ENCODE data around the gene RBM25.

Gene RBM25

GRCh38 chr14:73102806-73103497, 44.6 kb downstream of the RBM25 start:
- DNase-seq (ENCODE audit: low spot score) = no peak

- no peak for DNase-seq (ENCODE audit: low spot score)
Observed at GRCh38 chr14:73105050-73105449, 46.7 kb downstream of the RBM25 start.

GRCh38 chr14:73105727-73106126, 47.4 kb downstream of the RBM25 start:
- no peak for DNase-seq (ENCODE audit: low spot score)

DNA sequence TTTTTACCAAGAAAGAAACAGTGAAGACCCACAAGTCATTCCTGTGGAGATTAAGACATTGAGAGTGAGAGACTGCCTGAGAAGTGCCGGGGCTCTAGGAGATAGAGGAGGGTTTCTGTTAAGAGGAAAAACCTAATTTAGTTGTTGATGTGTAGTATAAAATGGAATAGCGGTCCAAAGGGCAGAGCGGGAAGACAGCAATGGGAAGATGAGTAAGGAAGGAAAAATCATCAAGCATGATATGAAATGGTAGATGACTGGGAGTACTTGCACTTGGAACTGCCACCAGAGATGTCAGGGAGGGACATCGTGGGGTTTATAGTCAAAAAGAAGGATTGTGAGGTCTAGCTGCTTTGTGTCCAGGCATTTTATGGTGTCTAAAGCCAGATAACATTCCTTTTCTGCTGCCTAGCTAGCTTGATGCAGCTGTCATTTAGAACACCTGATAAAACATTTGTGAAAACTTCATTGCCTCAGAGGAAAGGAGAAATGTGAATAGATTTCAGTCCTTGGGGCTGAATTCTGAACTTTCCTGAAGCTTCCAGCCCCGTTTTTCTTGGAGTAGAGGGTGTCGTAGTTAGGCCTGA, 57.8 kb downstream of the RBM25 start:
- no peak for DNase-seq (ENCODE audit: low spot score)

DNA sequence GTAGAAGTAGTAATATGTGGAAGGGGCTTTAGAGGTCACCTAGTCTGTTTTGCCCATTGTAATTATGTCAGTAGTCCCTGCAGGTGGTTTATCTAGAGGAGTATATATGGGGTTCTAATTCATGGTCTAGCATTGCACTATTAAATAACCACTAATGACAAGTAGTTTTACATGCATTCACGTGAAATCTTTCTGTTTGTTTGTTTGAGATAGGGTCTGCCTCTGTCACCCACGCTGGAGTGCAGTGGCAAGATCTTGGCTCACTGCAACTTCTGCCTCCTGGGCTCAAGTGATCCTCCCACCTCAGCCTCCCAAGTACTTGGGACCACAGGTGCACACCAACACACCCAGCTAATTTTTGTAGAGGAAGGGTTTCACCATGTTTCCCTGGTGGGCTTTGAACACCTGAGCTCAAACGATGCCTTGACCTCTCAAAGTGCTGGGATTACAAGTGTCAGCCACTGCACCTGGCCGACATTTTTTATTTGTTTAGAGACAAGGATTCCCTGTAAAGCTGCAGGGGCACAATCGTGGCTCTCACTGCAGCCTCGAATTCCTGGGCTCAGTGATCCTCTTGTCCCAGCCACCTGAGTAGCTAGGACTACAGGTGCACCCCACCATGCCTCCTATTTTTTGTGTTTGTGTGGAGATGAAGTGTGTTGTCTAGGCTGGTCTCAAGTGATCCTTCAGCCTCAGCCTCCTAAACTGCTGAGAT, 66.0 kb downstream of the RBM25 start:
- DNase-seq (ENCODE audit: low spot score) = no peak

GRCh38 chr14:73125169-73125588, 66.8 kb downstream of the RBM25 start:
- DNase-seq (ENCODE audit: low spot score) = no peak

DNA sequence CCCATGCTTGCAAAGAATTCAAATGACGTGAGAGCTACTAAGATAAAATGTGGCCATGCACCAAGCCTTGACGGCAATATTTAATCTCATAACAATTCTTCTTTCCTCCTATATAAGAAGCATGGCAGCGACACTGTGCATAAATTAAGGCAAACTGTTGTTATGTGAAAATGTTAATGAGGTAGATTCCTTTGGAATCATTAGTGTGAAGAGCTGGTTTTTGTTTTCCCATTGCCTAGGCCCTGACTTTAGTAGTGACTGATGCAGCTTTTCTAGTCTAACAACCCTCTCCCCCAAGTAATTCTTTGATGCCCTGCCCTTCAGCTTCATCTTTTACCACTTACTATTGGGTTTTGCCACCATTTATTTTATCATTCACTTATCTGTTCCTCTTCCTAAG, 67.4 kb downstream of the RBM25 start:
- no peak for DNase-seq (ENCODE audit: low spot score)

DNA sequence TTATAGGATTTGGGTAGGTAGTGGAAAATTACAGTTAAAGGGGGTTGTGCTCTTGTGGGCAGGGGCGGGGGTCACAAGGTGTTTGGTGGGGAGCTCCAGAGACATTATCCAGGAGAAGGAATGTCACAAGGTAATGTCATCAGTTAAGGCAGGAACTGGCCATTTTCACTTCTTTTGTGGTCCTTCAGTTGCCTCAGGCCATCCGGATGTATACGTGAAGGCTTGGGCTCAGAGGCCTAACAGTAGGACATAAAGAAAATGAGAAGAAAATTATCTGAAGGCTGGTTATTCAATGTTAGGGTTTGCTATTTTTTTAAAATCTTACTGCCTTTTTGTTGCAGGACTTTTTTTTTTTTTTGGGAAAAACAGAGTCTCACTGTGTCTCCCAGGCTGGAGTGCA, 75.5 kb downstream of the RBM25 start:
- DNase-seq (ENCODE audit: low spot score) = no peak

DNA sequence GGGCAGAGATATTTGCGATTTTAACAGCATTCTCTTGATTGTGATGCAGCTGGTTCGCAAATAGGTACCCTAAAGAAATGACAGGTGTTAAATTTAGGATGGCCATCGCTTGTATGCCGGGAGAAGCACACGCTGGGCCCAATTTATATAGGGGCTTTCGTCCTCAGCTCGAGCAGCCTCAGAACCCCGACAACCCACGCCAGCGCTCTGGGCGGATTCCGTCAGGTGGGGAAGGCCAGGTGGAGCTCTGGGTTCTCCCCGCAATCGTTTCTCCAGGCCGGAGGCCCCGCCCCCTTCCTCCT, 77.7 kb downstream of the RBM25 start:
- no peak for DNase-seq (ENCODE audit: low spot score)

DNA sequence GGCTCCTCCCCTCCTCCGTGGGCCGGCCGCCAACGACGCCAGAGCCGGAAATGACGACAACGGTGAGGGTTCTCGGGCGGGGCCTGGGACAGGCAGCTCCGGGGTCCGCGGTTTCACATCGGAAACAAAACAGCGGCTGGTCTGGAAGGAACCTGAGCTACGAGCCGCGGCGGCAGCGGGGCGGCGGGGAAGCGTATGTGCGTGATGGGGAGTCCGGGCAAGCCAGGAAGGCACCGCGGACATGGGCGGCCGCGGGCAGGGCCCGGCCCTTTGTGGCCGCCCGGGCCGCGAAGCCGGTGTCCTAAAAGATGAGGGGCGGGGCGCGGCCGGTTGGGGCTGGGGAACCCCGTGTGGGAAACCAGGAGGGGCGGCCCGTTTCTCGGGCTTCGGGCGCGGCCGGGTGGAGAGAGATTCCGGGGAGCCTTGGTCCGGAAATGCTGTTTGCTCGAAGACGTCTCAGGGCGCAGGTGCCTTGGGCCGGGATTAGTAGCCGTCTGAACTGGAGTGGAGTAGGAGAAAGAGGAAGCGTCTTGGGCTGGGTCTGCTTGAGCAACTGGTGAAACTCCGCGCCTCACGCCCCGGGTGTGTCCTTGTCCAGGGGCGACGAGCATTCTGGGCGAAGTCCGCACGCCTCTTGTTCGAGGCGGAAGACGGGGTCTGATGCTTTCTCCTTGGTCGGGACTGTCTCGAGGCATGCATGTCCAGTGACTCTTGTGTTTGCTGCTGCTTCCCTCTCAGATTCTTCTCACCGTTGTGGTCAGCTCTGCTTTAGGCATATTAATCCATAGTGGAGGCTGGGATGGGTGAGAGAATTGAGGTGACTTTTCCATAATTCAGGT, 78.3 kb downstream of the RBM25 start, which contains the start of gene PSEN1:
Gene PSEN1, plus strand, starts transcription at position 121 of the 839 bp plus-strand sequence. CDS start 11,513 bp downstream, outside the sequence.
- peak; percentile 91 for DNase-seq (ENCODE audit: low spot score)

- no peak for DNase-seq (ENCODE audit: low spot score)
Observed at GRCh38 chr14:73140811-73141323, 82.5 kb downstream of the RBM25 start.

DNA sequence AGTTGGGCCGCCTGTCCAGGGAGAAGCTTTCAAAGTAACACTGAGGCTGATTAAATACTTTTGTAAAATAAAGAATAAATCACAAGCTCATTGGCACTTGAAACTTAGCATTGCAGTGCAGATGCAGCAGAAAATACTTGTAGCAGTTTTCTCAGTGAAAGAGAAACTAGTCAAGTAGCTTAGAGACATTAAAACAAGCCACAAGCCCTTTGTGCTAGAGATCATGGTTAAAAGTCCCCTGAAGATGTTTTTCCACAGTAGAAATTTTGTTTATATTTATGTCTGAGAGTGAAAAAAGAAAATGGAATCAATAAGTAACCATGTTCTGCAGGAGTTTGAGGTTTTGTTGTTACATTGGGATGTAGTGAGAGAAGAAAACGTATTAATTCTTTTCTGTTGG, 83.9 kb downstream of the RBM25 start:
- DNase-seq (ENCODE audit: low spot score) = no peak

DNA sequence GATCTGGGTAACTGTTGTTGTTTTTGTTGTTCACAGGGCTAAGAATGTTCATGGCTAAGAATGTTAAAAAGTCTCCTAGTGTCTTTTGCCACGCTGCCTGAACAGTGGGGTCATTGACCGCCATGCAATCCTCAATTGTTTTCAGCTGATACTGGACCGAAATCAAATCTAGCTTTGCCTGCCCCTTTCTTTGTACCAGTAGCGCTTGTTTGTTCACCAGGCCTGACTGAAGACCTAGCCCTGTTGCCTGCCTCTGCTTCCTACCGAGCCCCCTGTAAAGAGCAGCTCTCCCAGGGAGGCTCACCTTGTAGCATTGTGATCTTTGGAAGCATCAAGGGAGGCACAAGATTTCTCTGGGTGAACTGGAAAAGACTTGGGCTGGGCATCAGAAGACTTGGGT, 84.7 kb downstream of the RBM25 start:
- no peak for DNase-seq (ENCODE audit: low spot score)

DNA sequence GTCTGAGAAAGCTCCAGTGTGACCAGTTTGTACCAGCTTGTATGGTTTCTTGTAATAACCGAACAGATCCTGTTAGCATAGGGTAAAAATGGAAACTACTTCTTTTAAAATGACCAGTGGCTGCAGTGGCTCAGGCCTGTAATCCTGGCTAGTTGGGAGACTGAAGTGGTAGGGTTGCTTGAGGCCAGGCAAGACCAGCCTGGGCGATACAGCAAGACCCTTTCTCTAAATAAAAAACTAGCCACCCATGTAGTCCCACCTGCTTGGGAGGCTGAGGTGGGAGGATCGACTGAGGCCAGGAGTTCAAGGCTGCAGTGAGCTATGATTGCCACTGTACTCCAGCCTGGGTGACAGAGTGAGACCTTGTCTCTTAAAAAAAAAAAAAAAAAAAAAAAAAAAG, 85.3 kb downstream of the RBM25 start:
- DNase-seq (ENCODE audit: low spot score) = no peak

DNA sequence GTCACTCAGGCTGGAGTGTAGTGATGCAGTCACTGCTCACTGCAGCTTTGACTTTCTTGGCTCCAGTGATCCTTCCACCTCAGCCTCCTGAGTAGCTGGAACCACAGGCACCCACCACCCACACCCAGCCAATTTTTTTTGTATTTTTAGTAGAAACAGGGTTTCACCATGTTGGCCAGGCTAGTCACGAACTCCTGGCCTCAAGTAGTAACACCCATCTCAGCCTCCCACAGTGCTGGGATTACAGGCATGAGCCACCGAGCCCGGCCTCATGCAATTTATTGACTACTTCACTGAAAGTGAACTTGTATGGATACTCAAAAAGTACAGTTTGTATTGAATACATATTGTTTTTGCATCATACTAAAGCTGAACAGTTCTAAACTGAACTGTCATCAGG, 87.0 kb downstream of the RBM25 start:
- DNase-seq (ENCODE audit: low spot score) = no peak

DNA sequence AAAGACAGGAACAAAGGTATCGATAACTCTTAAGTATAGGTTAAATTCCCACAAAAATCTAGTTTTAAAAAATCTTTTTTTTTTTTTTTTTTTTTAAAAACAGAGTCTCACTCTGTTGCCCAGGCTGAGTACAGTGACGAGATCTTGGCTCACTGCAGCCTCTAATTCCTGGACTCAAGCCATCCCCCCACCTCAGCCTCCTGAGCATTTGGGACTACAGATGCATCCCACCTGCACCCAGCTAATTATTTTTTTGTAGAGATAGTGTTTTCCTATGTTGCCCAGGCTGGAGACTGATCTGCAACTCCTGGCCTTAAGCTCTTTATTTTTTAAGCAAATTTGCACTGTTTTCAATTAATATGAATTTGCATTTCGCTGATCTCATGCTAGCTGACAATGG, 87.8 kb downstream of the RBM25 start:
- DNase-seq (ENCODE audit: low spot score) = no peak

- no peak for DNase-seq (ENCODE audit: low spot score)
Observed at GRCh38 chr14:73149753-73150152, 91.4 kb downstream of the RBM25 start.

DNA sequence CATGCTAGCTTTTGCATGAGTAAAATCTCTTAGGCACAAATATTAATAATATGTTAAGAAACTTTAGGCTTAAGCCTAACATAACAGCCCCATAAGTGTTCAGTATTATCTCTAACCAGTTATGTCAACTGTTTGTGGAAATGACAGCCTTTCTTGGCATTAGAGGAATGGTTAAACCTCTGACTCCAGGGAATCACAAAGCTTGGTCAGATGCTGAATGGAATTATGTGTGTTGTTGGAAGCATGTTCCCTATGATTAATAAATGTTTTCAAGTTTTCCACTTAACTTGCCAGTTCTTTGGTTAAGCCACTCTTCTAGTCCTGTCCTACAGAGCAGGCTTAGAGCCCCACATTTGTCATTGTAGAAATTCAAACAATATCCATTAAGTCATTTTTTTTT, 94.9 kb downstream of the RBM25 start:
- DNase-seq (ENCODE audit: low spot score) = no peak

DNA sequence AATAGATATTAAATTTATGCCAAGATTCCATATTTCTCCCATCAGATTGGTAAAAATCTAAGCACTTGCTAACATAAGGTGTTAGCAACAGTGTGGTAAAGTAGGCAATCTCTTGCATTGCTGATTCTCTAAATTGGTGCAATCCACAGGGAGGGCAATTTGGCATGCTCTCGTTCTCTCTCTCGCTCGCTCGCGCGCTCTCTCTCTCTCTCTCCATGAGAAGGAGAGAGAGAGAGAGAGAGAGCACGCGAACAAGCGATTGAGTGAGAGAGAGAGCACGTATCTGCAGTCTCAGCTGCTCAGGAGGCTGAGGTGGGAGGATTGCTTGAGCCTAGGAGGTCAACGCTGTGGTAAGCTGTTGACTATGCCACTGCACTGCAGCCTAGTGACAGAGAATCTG, 103.9 kb downstream of the RBM25 start:
- no peak for DNase-seq (ENCODE audit: low spot score)

GRCh38 chr14:73166399-73166798, 108.1 kb downstream of the RBM25 start:
- no peak for DNase-seq (ENCODE audit: low spot score)

DNA sequence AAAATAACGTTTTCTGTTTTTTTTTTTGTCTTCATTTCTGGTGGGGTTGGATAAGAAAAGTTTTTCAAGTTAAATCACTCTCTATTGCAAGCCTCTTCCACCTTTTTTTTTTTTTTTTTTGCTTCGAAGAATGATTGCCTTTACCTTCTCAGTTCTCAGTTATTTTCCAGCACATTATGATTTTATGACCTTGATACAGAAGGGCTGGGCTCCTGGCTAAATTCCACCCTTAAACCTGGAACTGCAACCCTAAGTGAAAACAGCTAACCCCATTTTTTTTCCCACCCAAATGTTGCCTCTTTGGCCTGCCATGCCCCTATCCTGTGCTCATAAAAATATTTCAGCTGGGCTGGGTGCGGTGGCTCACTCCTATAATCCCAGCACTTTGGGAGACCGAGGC, 109.4 kb downstream of the RBM25 start:
- no peak for DNase-seq (ENCODE audit: low spot score)

DNA sequence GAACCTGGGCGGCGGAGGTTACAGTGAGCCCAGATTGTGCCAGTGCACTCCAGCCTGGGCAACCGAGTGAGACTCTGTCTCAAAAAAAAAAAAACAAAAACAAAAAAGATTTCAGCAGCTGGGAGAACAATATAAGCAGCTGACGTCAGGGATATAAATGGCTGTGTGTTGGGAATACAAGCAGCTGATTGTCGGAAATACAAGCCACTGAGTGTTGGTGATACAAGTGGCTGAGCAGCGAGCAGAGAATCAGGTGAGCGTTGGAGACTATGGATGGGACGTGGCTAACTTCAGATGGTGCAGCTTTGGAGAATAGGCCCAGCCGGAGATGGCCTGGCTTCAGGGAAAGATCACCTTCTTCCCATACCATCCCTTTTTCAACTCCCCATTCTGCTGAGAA, 109.9 kb downstream of the RBM25 start:
- DNase-seq (ENCODE audit: low spot score) = no peak
